Lower leg skin (tissue), 4 donors: ENCODE results near the gene ZDHHC14. TPM values are rescaled to one million over a fixed set of nuclear protein-coding genes. Genes with fewer than 3 reads are reported as not detected.
A peak's percentile ranks its signal among the peaks of the same experiment; 100 is the strongest.

Experiments used
- DNase-seq, 2 donors: peaks; one replicate each; pipeline ENCODE4 v3.0.0-alpha.2; 2019; ENCODE audit warnings: low spot score in 2 of 2
- H3K4me3 ChIP-seq: fragments of 200-600 bp; sonication (generic); 2 replicates; pipeline ENCODE4 v1.5.1; 2017; ENCODE audit warnings: mild to moderate bottlenecking, low read depth; ENCODE audit not compliant: poor library complexity, severe bottlenecking
- CTCF ChIP-seq, 3 donors: fragments of 450-650 bp; IDR thresholded peaks; one replicate each; pipeline ENCODE4 v1.5.1; 2016; ENCODE audit warnings: antibody characterized with exemption in 3 of 3, mild to moderate bottlenecking in 3 of 3, moderate library complexity in 2 of 3
- POLR2A ChIP-seq, 2 donors: fragments of 450-650 bp; IDR thresholded peaks; one replicate each; pipeline ENCODE4 v1.6.1; 2016 to 2017; ENCODE audit warnings: antibody characterized with exemption in 2 of 2, mild to moderate bottlenecking in 1 of 2, moderate library complexity in 1 of 2
- WGBS, 2 donors: methylation state at CpG; one replicate each; pipeline ENCODE4 v1.1.5; 2018; 5-methylcytosine and 5-hydroxymethylcytosine counted together
- intact Hi-C: fragments of 100-400 bp; cut with DNase I; formaldehyde crosslinking; loops from one replicate; pipeline ENCODE4 v1.15.0; 2023; ENCODE audit warnings: low total_unique reads
- total RNA-seq, 4 donors: library from RNA; depleted of rRNA; stranded (reverse); fragments of >200 nt; gene quantifications; one replicate each; pipeline ENCODE4 v1.1.0, GENCODE V29; 2016

Gene ZDHHC14
- total RNA-seq, 4 donors from 2014 or later = 4.5 to 8.3 (median 6.1) TPM

GRCh38 chr6:157527471-157527907 is 146.5 kb downstream of the ZDHHC14 start:
- WGBS, 2 donors = 58% methylated on average over 4 of the region's 4 CpGs
- TF ChIP-seq CTCF (IDR thresholded peaks at IDR 0.05) = no peak
- H3K4me3 ChIP-seq = no peak overlapping the region
- DNase-seq = peak in 1 of 2 donors; percentile 53
- intact Hi-C loops = loop anchor here (10.0 kb wide), 1 partner anchor 143 kb away; the partner anchor contains the start of gene ZDHHC14

- no peak for TF ChIP-seq POLR2A (IDR thresholded peaks at IDR 0.05)
- TF ChIP-seq CTCF (IDR thresholded peaks at IDR 0.05) = no peak
- intact Hi-C loops = loop anchor here (10.0 kb wide), 1 partner anchor 144 kb away; the partner anchor contains the start of gene ZDHHC14
- peak; percentile 84 to 90 for DNase-seq
- no peak overlapping the region for H3K4me3 ChIP-seq
- 53 to 60% methylated on average over 5 of the region's 5 CpGs for WGBS, 2 donors
These were observed 148.1 kb downstream of the ZDHHC14 start for GRCh38 chr6:157528931-157529653.

GRCh38 chr6:157529654-157530039 is 148.7 kb downstream of the ZDHHC14 start:
- no peak for TF ChIP-seq POLR2A (IDR thresholded peaks at IDR 0.05)
- TF ChIP-seq CTCF (IDR thresholded peaks at IDR 0.05) = no peak
- 82 to 86% methylated on average over 2 of the region's 2 CpGs for WGBS, 2 donors
- H3K4me3 ChIP-seq = no peak overlapping the region
- DNase-seq = no peak
- intact Hi-C loops = loop anchor here (10.0 kb wide), 1 partner anchor 145 kb away; the partner anchor contains the start of gene ZDHHC14

GRCh38 chr6:157530126-157530525 is 149.1 kb downstream of the ZDHHC14 start:
- H3K4me3 ChIP-seq = no peak overlapping the region
- 67 to 88% methylated on average over 4 of the region's 4 CpGs for WGBS, 2 donors
- no peak for DNase-seq
- TF ChIP-seq POLR2A (IDR thresholded peaks at IDR 0.05) (no peak), CTCF (IDR thresholded peaks at IDR 0.05) (no peak)
- intact Hi-C loops = no loop called here

GRCh38 chr6:157530724-157531168 is 149.8 kb downstream of the ZDHHC14 start:
- TF ChIP-seq CTCF (IDR thresholded peaks at IDR 0.05) (no peak), POLR2A (IDR thresholded peaks at IDR 0.05) (no peak)
- DNase-seq = no peak
- intact Hi-C loops = no loop called here
- 90 to 92% methylated on average over 10 of the region's 10 CpGs for WGBS, 2 donors
- no peak overlapping the region for H3K4me3 ChIP-seq
